Activated T-cell treated with anti-CD3 and anti-CD28 coated beads, Interleukin-2, amount 50 U/mL, for 72 hours (primary cell): ENCODE measurements around the gene CYP2J2. TPM values are rescaled to one million over a fixed set of nuclear protein-coding genes. Genes with fewer than 3 reads are reported as not detected.
"Not testable (repeated sequence)": the region's sequence is repeated elsewhere in the genome, so short reads cannot be mapped to it uniquely, and the experiment has no call there.

Source experiments
- ATAC-seq, 2 donors: fragments of 150-1000 bp; cut with Tn5 transposase; replicated peaks in 1 of 2; 2 replicates each; pipeline ENCODE4 v1.10.0; 2021; ENCODE audit warnings: moderate library complexity in 2 of 2, mild to moderate bottlenecking in 1 of 2
- DNase-seq, 2 donors: peaks; one replicate each; pipeline ENCODE4 v3.0.0; 2021 to 2022; ENCODE audit warnings: mixed read lengths in 1 of 2
- H3K27ac Mint-ChIP-seq: one replicate; pipeline ENCODE4 v1.8.0; 2022; ENCODE audit warnings: mild to moderate bottlenecking, moderate library complexity, mixed read lengths
- H3K27me3 Mint-ChIP-seq: one replicate; pipeline ENCODE4 v1.8.0; 2022; ENCODE audit warnings: low read depth, mixed read lengths
- H3K36me3 Mint-ChIP-seq, 2 donors: one replicate each; pipeline ENCODE4 v1.8.0; 2022; ENCODE audit warnings: mixed read lengths in 2 of 2, mild to moderate bottlenecking in 1 of 2; ENCODE audit not compliant: insufficient read depth in 2 of 2
- H3K4me1 Mint-ChIP-seq: one replicate; pipeline ENCODE4 v1.8.0; 2022; ENCODE audit warnings: low read depth, mixed read lengths
- H3K4me3 Mint-ChIP-seq, 2 donors: one replicate each; pipeline ENCODE4 v1.8.0; 2022; ENCODE audit warnings: mild to moderate bottlenecking in 2 of 2, mixed read lengths in 2 of 2, moderate library complexity in 2 of 2
- H3K9me3 Mint-ChIP-seq, 2 donors: one replicate each; pipeline ENCODE4 v1.8.0; 2022; ENCODE audit warnings: mixed read lengths in 2 of 2
- total RNA-seq, 2 donors: library from RNA; stranded (reverse); gene quantifications; one replicate each; pipeline ENCODE4 v1.2.3, GENCODE V29; 2022

The CYP2J2 gene
- total RNA-seq, 2 donors from 2014 or later = 0.76 to 0.82 TPM

GRCh38 chr1:59945790-59946189 is 19.2 kb upstream of the CYP2J2 start:
- Mint-ChIP-seq H3K27ac (no peak overlapping the region), H3K9me3 (no peaks in the 10 kb centered on the region), H3K27me3 (peaks cover 16% of the 10 kb centered on the region), H3K36me3 (no peaks in the 10 kb centered on the region), H3K4me3 (no peak overlapping the region), H3K4me1 (no peaks in the 10 kb centered on the region)
- ATAC-seq = no peak
- DNase-seq = no peak

GRCh38 chr1:59939393-59939792 is 12.8 kb upstream of the CYP2J2 start:
- no peak for DNase-seq
- H3K4me3 Mint-ChIP-seq = no peak overlapping the region
- no peak for ATAC-seq
- no peaks in the 10 kb centered on the region for H3K4me1 Mint-ChIP-seq
- H3K36me3 Mint-ChIP-seq = no peaks in the 10 kb centered on the region
- peaks cover 24% of the 10 kb centered on the region for H3K27me3 Mint-ChIP-seq
- no peak overlapping the region for H3K27ac Mint-ChIP-seq
- H3K9me3 Mint-ChIP-seq = peaks cover 0 to 2% of the 10 kb centered on the region in 2 donors

- DNase-seq (no peak), ATAC-seq (no peak)
- Mint-ChIP-seq H3K4me1 (no peaks in the 10 kb centered on the region), H3K36me3 (no peaks in the 10 kb centered on the region), H3K9me3 (peaks cover 0 to 2% of the 10 kb centered on the region in 2 donors), H3K4me3 (no peak overlapping the region), H3K27ac (no peak overlapping the region), H3K27me3 (peaks cover 32% of the 10 kb centered on the region)
These were observed 11.2 kb upstream of the CYP2J2 start for GRCh38 chr1:59937636-59938210.

- H3K4me1 Mint-ChIP-seq = no peaks in the 10 kb centered on the region
These were observed 9.8 kb upstream of the CYP2J2 start for GRCh38 chr1:59936358-59936821.

GRCh38 chr1:59928996-59929395 is 2.4 kb upstream of the CYP2J2 start:
- peaks cover 1 to 3% of the 10 kb centered on the region in 2 donors for H3K36me3 Mint-ChIP-seq
- peaks cover 13% of the 10 kb centered on the region for H3K4me1 Mint-ChIP-seq
- no peaks in the 10 kb centered on the region for H3K9me3 Mint-ChIP-seq
- H3K4me3 Mint-ChIP-seq = no peak overlapping the region
- H3K27ac Mint-ChIP-seq = peak overlapping the region; percentile 39
- DNase-seq = no peak
- H3K27me3 Mint-ChIP-seq = peaks cover 54% of the 10 kb centered on the region
- peak in 1 of 2 donors; percentile 35 for ATAC-seq

More at GRCh38 chr1:59936358-59936821, 9.8 kb upstream of the CYP2J2 start:
- H3K27ac Mint-ChIP-seq = no peak overlapping the region
- H3K4me3 Mint-ChIP-seq = no peak overlapping the region
- peaks cover 23% of the 10 kb centered on the region for H3K27me3 Mint-ChIP-seq
- peaks cover 0 to 2% of the 10 kb centered on the region in 2 donors for H3K9me3 Mint-ChIP-seq
- ATAC-seq (no peak), DNase-seq (no peak)
- no peaks in the 10 kb centered on the region for H3K36me3 Mint-ChIP-seq

GRCh38 chr1:59927213-59927612 is 640 bp upstream of the CYP2J2 start:
- Mint-ChIP-seq H3K27me3 (peaks cover 42% of the 10 kb centered on the region), H3K27ac (no peak overlapping the region), H3K36me3 (peaks cover 6 to 8% of the 10 kb centered on the region in 2 donors)

GRCh38 chr1:59924653-59925052 is 1.9 kb downstream of the CYP2J2 start:
- DNase-seq (no peak), ATAC-seq (no peak)
- Mint-ChIP-seq H3K27me3 (peaks cover 28% of the 10 kb centered on the region), H3K9me3 (peaks cover 0 to 4% of the 10 kb centered on the region in 2 donors), H3K27ac (no peak overlapping the region), H3K4me3 (no peak overlapping the region), H3K4me1 (peaks cover 13% of the 10 kb centered on the region), H3K36me3 (peaks cover 6 to 8% of the 10 kb centered on the region in 2 donors)

More at GRCh38 chr1:59927213-59927612, 640 bp upstream of the CYP2J2 start:
- H3K9me3 Mint-ChIP-seq = peaks cover 0 to 4% of the 10 kb centered on the region in 2 donors
- peaks cover 13% of the 10 kb centered on the region for H3K4me1 Mint-ChIP-seq
- DNase-seq (no peak), ATAC-seq (no peak)
- peak overlapping the region; percentile 73 to 91 for H3K4me3 Mint-ChIP-seq

GRCh38 chr1:59921258-59921899 is 5.2 kb downstream of the CYP2J2 start:
- not testable (repeated sequence) for H3K4me1 Mint-ChIP-seq, H3K27ac Mint-ChIP-seq, H3K36me3 Mint-ChIP-seq, ATAC-seq, H3K9me3 Mint-ChIP-seq, H3K4me3 Mint-ChIP-seq, DNase-seq, H3K27me3 Mint-ChIP-seq

- H3K4me3 Mint-ChIP-seq = no peak overlapping the region
- peaks cover 5 to 6% of the 10 kb centered on the region in 2 donors for H3K36me3 Mint-ChIP-seq
- H3K27ac Mint-ChIP-seq = no peak overlapping the region
- H3K9me3 Mint-ChIP-seq = peaks cover 0 to 4% of the 10 kb centered on the region in 2 donors
- no peak for DNase-seq
- ATAC-seq = no peak
- no peaks in the 10 kb centered on the region for H3K27me3 Mint-ChIP-seq
- no peaks in the 10 kb centered on the region for H3K4me1 Mint-ChIP-seq
These were observed 6.8 kb downstream of the CYP2J2 start for GRCh38 chr1:59919746-59920145.

GRCh38 chr1:59917785-59918180 is 8.8 kb downstream of the CYP2J2 start:
- H3K4me3 Mint-ChIP-seq = no peak overlapping the region
- H3K4me1 Mint-ChIP-seq = no peaks in the 10 kb centered on the region
- H3K9me3 Mint-ChIP-seq = no peaks in the 10 kb centered on the region
- H3K36me3 Mint-ChIP-seq = no peaks in the 10 kb centered on the region
- H3K27ac Mint-ChIP-seq = no peak overlapping the region
- no peaks in the 10 kb centered on the region for H3K27me3 Mint-ChIP-seq
- ATAC-seq (no peak), DNase-seq (no peak)

GRCh38 chr1:59917026-59917784 is 9.4 kb downstream of the CYP2J2 start:
- Mint-ChIP-seq H3K36me3 (no peaks in the 10 kb centered on the region), H3K4me3 (no peak overlapping the region), H3K27ac (no peak overlapping the region), H3K9me3 (no peaks in the 10 kb centered on the region), H3K27me3 (no peaks in the 10 kb centered on the region), H3K4me1 (no peaks in the 10 kb centered on the region)
- no peak for DNase-seq
- no peak for ATAC-seq

GRCh38 chr1:59915516-59915915 is 11.1 kb downstream of the CYP2J2 start:
- no peak for ATAC-seq
- Mint-ChIP-seq H3K36me3 (no peaks in the 10 kb centered on the region), H3K27me3 (no peaks in the 10 kb centered on the region), H3K4me3 (no peak overlapping the region), H3K27ac (no peak overlapping the region), H3K9me3 (no peaks in the 10 kb centered on the region), H3K4me1 (no peaks in the 10 kb centered on the region)
- DNase-seq = no peak

- not testable (repeated sequence) for H3K4me1 Mint-ChIP-seq, H3K27ac Mint-ChIP-seq, H3K27me3 Mint-ChIP-seq, H3K36me3 Mint-ChIP-seq, H3K9me3 Mint-ChIP-seq, DNase-seq, ATAC-seq, H3K4me3 Mint-ChIP-seq
These were observed 11.7 kb downstream of the CYP2J2 start for GRCh38 chr1:59914791-59915286.
